ENCODE measurements around the gene TRIM31.

Gene TRIM31

DNA sequence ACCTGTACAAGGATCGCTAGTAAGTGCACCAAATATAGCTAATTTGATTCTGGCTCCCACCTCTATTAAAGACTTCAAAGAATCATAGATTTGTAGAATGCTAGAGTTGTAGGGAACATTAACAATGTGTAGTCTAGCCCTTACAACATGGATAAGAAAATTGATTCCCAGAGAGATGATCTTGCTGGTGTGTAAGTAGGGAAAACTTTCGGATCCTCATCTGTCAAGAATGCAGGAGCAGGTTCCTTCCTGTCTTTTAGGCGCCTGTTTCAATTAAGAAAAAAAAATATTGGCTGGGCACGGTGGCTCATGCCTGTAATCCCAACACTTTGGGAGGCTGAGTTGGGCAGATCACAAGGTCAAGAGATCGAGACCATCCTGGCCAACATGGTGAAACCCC, 25.0 kb downstream of the TRIM31 start:
- H3K4me3 ChIP-seq (replicated peaks; ENCODE audit: low read depth, low read length), result no peak overlapping the region
- H3K27me3 ChIP-seq (replicated peaks; ENCODE audit: control insufficient read depth, insufficient read depth, low read length), result peaks cover 7% of the 10 kb centered on the region
- no peak for DNase-seq (ENCODE audit: extremely low read depth, insufficient read length)

GRCh38 chr6:30077218-30077617, 35.7 kb downstream of the TRIM31 start:
- no peak for DNase-seq (ENCODE audit: extremely low read depth, insufficient read length)
- H3K4me3 ChIP-seq (replicated peaks; ENCODE audit: low read depth, low read length), result no peak overlapping the region
- H3K36me3 ChIP-seq (ENCODE audit: control insufficient read depth, insufficient read depth, low read length), result no peaks in the 10 kb centered on the region
- TF ChIP-seq, protein P1, sequence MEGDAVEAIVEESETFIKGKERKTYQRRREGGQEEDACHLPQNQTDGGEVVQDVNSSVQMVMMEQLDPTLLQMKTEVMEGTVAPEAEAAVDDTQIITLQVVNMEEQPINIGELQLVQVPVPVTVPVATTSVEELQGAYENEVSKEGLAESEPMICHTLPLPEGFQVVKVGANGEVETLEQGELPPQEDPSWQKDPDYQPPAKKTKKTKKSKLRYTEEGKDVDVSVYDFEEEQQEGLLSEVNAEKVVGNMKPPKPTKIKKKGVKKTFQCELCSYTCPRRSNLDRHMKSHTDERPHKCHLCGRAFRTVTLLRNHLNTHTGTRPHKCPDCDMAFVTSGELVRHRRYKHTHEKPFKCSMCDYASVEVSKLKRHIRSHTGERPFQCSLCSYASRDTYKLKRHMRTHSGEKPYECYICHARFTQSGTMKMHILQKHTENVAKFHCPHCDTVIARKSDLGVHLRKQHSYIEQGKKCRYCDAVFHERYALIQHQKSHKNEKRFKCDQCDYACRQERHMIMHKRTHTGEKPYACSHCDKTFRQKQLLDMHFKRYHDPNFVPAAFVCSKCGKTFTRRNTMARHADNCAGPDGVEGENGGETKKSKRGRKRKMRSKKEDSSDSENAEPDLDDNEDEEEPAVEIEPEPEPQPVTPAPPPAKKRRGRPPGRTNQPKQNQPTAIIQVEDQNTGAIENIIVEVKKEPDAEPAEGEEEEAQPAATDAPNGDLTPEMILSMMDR (IDR thresholded peaks at IDR 0.05; ENCODE audit: insufficient read depth, low read length, poor library complexity, severe bottlenecking), result no peak
- peaks cover 5% of the 10 kb centered on the region for H3K27me3 ChIP-seq (replicated peaks; ENCODE audit: control insufficient read depth, insufficient read depth, low read length)

More for the DNA sequence above, 25.0 kb downstream of the TRIM31 start:
- H3K36me3 ChIP-seq (ENCODE audit: control insufficient read depth, insufficient read depth, low read length), result no peaks in the 10 kb centered on the region
- TF ChIP-seq, protein P1 (IDR thresholded peaks at IDR 0.05; ENCODE audit: insufficient read depth, low read length, poor library complexity, severe bottlenecking), result no peak

DNA sequence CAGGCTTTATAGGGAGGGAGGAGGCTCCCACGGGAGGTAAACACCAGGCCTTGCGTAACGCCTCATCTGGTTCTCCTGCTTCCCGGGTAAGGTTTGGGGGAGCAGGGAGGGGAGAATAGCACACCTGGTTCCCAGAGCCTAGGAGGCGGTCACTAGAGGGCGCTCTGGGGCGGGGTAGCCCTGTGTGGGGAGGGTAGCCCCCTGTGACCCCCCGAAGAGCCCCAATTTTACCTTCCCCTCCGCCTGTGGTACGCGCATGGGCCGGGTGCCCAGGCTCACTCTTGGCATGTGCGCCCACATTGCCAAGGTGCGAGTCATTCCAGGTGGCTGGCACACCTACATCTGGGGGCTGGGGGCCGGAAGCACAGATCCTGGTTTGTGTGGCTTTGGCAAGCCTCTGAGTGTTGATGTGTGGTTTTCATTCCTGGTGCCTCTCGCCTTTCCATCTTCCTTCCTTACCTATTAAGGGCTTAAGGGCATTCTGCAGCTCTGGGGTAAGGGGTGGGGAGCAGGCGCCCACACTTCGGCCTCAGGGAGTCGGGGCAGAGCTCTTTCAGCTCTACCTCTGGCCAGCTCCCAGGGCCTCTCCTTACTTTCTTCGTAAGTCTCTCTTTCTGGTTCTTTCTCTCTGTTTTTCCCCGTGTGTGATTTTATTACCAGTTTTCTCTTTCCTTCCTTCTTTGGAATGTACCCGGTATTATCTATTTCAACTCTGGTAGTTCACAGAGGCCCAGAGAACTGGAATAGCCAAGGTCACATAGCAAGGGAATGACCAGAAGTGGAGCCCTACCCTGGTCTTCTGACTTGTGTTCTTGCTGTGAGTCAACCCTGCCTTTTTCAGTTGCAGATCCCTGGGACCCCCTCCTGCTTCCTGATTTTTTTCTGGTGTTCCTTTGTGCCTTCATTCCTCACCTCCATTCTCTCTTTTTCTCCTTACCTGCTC, 36.8 kb downstream of the TRIM31 start:
- Histone ChIP-seq H3K4me3 (replicated peaks; ENCODE audit: low read depth, low read length) (no peak overlapping the region), H3K36me3 (ENCODE audit: control insufficient read depth, insufficient read depth, low read length) (no peaks in the 10 kb centered on the region), H3K27me3 (replicated peaks; ENCODE audit: control insufficient read depth, insufficient read depth, low read length) (peaks cover 5% of the 10 kb centered on the region)
- TF ChIP-seq, protein P1 (IDR thresholded peaks at IDR 0.05; ENCODE audit: insufficient read depth, low read length, poor library complexity, severe bottlenecking), result peak; percentile 40
- no peak for DNase-seq (ENCODE audit: extremely low read depth, insufficient read length)

- TF ChIP-seq, protein P1 (IDR thresholded peaks at IDR 0.05; ENCODE audit: insufficient read depth, low read length, poor library complexity, severe bottlenecking), result no peak
- Histone ChIP-seq H3K36me3 (ENCODE audit: control insufficient read depth, insufficient read depth, low read length) (0 out of 2 replicates have a peak, but pooled peaks cover 2% of the 10 kb centered on the region), H3K27me3 (replicated peaks; ENCODE audit: control insufficient read depth, insufficient read depth, low read length) (peaks cover 5% of the 10 kb centered on the region), H3K4me3 (replicated peaks; ENCODE audit: low read depth, low read length) (no peak within 1 kb of the TSS)
- no peak for DNase-seq (ENCODE audit: extremely low read depth, insufficient read length)
Observed at GRCh38 chr6:30075094-30075789, 37.6 kb downstream of the TRIM31 start, which contains the start of gene RNF39. Gene RNF39, minus strand, starts transcription at chr6:30075769. Its CDS starts 184 bp downstream, at chr6:30075585.

GRCh38 chr6:30074331-30075093, 38.4 kb downstream of the TRIM31 start:
- TF ChIP-seq, protein P1 (IDR thresholded peaks at IDR 0.05; ENCODE audit: insufficient read depth, low read length, poor library complexity, severe bottlenecking), result no peak
- H3K27me3 ChIP-seq (replicated peaks; ENCODE audit: control insufficient read depth, insufficient read depth, low read length), result peaks cover 5% of the 10 kb centered on the region
- no peak overlapping the region for H3K4me3 ChIP-seq (replicated peaks; ENCODE audit: low read depth, low read length)
- H3K36me3 ChIP-seq (ENCODE audit: control insufficient read depth, insufficient read depth, low read length), result 0 out of 2 replicates have a peak, but pooled peaks cover 2% of the 10 kb centered on the region
- no peak for DNase-seq (ENCODE audit: extremely low read depth, insufficient read length)

Data from GM06990 (cell line).